G401 (cell line): Measurements from ENCODE around the gene DAZAP2. TPM values are rescaled to one million over a fixed set of nuclear protein-coding genes. Genes with fewer than 3 reads are reported as not detected.
"Not testable (repeated sequence)": the region's sequence is repeated elsewhere in the genome, so short reads cannot be mapped to it uniquely, and the experiment has no call there.

Experiments
- DNase-seq: peaks from one replicate; pipeline ENCODE4 v3.0.0-alpha.2; 2015; ENCODE audit warnings: low spot score
- in situ Hi-C: cut with HindIII; loops from 2 replicates; pipeline ENCODE4 v1.10.0; 2016; ENCODE audit warnings: low sequenced_read_pairs, mixed read lengths
- total RNA-seq: library from RNA; depleted of rRNA; stranded (reverse); fragments of >200 nt; shearing (Covaris generic); gene quantifications from 2 replicates; pipeline ENCODE4 v1.2.3, GENCODE V29; 2014; rRNA removed

Gene DAZAP2
- total RNA-seq, 1 experiment from 2014 or later: 88.8 TPM

- in situ Hi-C loops: no loop called here
- no peak for DNase-seq
Observed at GRCh38 chr12:51281202-51281924, 42.7 kb downstream of the DAZAP2 start.

GRCh38 chr12:51285843-51286242 lies 47.2 kb downstream of the DAZAP2 start:
- in situ Hi-C loops: no loop called here
- no peak for DNase-seq

GRCh38 chr12:51291603-51292513 lies 53.2 kb downstream of the DAZAP2 start:
- in situ Hi-C loops, DNase-seq: not testable (repeated sequence)

Other genes with a start within 250 kb of the DAZAP2 start
- 24.6 and 37.1 TPM in 2 replicates for gene SLC11A2, start 212.4 kb upstream of the DAZAP2 start, total RNA-seq
- gene LETMD1, start 190.5 kb upstream of the DAZAP2 start, total RNA-seq: 47.9 and 63.2 TPM in 2 replicates
- 9.8 and 19.8 TPM in 2 replicates for gene CSRNP2, start 155.2 kb upstream of the DAZAP2 start, total RNA-seq
- gene TFCP2, start 65.7 kb upstream of the DAZAP2 start, total RNA-seq: 30.9 and 46.8 TPM in 2 replicates
- 0.98 and 4.1 TPM in 2 replicates for gene POU6F1, start 20.8 kb upstream of the DAZAP2 start, total RNA-seq
- gene SMAGP, start 31.6 kb downstream of the DAZAP2 start, total RNA-seq: 2.7 and 7.5 TPM in 2 replicates
- gene BIN2, start 85.3 kb downstream of the DAZAP2 start, total RNA-seq: not detected in 2 replicates
- gene CELA1, start 107.9 kb downstream of the DAZAP2 start, total RNA-seq: not detected in 2 replicates
- 5.8 and 18.1 TPM in 2 replicates for gene GALNT6, start 152.6 kb downstream of the DAZAP2 start, total RNA-seq
- gene SLC4A8, start 186.0 kb downstream of the DAZAP2 start, total RNA-seq: 1.4 and 2.2 TPM in 2 replicates